ENCODE data around the gene SLC16A5.
"Not testable (repeated sequence)": the region's sequence is repeated elsewhere in the genome, so short reads cannot be mapped to it uniquely, and the experiment has no call there.

SLC16A5 gene

DNA sequence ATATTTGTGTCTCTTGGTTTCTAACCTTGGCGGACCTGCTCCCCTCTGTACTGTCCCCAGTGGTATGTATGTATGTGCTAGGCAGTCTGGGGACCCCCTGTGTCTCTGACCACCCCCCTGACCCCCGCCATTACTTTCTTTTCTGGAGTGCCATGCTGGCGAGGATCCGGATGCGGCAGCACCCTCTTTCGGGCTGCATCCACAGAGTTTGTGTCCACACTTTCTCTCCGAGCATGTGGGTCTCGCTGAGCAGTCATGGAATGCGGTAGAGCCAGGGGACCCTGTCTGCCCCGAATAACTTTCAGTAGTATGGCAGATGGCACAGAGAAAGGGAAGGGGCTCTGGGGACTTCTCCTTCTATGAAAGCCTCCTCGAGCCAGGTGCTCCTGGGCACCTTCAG lies 23.7 kb upstream of the SLC16A5 start:
- DNase-seq (ENCODE audit: low read depth in 2 of 2): no peak

DNA sequence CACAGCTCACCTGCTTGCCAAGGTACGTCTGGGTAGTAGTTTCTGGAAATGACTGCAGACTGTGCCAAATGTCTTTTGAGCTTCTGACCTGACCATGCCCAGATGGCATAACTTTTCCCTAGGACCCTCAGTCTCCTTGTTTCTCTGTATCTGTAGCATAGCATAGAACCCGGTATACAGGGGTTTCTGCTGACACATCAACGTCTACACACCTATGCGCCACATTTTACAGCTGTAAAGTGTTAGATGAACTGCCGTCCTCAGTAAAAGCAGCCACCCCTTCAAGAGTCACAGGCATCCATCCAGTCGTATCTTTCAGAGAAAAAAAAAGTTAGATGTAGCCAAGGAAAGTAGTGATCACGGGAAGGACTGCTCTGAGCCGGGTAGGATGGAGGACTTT lies 23.3 kb upstream of the SLC16A5 start:
- no peak for DNase-seq (ENCODE audit: low read depth in 2 of 2)

GRCh38 chr17:75064867-75065561 lies 22.7 kb upstream of the SLC16A5 start:
- no peak for DNase-seq (ENCODE audit: low read depth in 2 of 2)

DNA sequence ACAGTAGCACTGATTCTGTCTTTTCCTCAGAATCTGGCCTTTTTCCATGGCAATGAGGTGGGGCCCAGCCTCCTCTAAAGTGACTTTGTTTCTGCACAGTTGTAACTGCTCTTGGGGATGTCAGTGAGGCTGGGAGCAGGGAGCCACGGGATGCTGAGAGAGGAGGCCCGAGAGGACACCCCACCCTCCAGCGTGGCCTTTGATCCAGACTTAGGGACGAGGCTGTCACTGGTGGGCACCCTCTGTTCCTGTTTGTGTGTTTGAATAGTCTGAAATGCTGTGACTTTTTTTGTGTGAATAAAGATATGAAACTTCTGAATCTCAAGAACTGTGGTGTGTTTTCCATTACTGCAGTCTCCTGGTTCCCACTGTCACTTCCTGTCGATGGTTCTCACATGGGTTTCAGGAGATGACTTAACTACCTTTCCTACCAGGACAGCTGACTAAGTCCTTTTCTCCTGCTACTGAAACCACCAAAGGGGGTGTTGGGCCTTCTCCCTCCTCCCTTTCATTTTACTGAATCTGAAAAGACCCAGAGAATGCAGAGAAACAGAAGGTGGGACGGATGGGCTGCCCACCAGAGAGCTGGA lies 22.1 kb upstream of the SLC16A5 start:
- no peak for DNase-seq (ENCODE audit: low read depth in 2 of 2)

DNA sequence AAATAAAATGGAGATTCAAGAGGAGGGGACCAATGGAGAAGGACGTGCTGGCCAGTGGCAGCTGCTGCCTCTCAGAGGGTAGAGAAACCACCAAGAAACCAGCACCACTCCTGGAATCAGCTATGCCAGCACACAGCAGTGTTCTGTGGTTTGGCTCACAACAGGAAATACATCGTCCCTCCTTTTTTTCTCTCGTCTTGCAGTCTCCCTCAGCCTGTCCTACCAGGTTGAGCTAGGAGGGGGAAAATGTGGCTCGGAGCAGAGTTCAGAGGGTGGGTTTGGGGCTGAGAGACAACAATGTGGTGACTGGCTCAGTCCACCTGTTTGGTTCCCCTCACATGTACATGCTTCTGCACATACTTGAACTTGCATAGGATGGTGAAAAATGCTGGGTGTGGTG lies 19.9 kb upstream of the SLC16A5 start:
- no peak for DNase-seq (ENCODE audit: low read depth in 2 of 2)

DNA sequence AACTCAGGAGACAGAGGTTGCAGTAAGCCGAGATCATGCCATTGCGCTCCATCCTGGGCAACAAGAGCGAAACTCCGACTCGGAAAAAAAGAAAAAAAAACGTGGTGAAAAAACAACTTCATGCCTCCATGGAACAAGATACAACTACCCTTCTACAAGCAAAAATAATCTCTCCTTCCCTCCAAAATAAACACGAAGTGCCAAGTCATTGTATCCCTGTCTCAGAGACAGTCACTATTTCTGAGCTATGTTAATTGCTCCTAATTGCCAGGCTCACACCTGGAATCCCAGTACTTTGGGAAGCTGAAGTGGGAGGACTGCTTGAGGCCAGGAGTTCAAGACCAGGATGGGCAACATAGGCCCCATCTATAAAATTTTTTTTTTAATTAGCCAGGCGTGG lies 19.0 kb upstream of the SLC16A5 start:
- DNase-seq (ENCODE audit: low read depth in 2 of 2): no peak

DNA sequence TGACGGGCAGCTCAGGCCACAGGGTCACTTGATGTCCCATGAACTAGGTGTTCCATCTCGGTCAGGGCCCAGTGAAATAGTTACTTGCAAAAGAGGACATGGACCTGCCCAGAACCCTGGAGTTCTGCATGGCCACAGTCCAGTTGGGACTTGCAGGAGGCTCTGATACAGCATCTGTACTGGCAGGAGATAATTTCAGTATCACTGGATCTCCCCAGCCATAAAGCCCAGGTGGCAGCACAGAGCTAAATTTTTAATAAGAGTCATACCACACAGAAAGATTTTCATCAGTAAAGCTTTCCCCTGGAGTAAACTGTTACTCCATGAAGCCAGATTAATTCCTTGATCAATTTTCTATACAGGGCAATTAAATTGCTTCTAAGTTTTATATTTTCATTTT lies 18.0 kb upstream of the SLC16A5 start:
- DNase-seq (ENCODE audit: low read depth in 2 of 2): no peak

- not testable (repeated sequence) for DNase-seq (ENCODE audit: low read depth in 2 of 2)
These were observed 16.1 kb upstream of the SLC16A5 start for GRCh38 chr17:75071478-75072271.

GRCh38 chr17:75072909-75073308 lies 14.8 kb upstream of the SLC16A5 start:
- not testable (repeated sequence) for DNase-seq (ENCODE audit: low read depth in 2 of 2)

- DNase-seq (ENCODE audit: low read depth in 2 of 2): no peak
These were observed 14.1 kb upstream of the SLC16A5 start for GRCh38 chr17:75073618-75074047.

- DNase-seq (ENCODE audit: low read depth in 2 of 2): no peak
These were observed 13.2 kb upstream of the SLC16A5 start for GRCh38 chr17:75074532-75074931.

DNA sequence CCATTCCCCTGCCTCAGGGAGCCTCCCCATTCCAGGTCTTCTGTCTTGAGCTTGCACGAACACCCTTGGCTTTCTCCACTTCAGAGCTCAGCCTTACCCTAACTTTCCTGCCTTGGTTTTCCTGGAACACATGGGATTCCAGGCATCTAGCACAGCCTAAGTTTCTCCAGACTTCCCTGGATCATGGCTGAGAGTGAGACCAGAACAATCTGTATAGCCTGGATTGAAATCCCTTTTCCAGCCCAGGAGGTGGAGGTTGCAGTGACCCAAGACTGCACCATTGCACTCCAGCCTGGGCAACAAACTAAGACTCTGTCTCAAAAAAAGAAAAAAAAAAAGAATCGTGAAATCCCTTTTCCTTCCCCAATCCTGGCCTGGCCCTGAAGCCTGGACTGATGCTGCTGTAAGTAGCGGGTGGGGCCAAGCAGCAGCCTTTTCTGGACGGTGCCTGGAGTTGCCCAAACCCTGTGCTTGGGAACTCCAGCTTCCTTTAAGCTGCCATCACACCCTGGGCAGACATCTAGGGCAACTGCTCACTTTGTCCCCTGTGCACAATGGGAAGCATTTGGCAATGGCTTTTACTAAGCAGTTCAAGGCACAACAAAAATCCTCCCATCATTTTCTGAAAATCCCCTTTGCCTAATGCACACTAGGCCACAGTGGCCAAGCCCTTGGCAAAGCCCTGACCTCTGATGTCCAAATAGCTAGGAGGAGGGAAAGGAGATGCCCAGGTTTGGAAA lies 12.0 kb upstream of the SLC16A5 start:
- no peak for DNase-seq (ENCODE audit: low read depth in 2 of 2)

- DNase-seq (ENCODE audit: low read depth in 2 of 2): no peak
These were observed 10.7 kb upstream of the SLC16A5 start for GRCh38 chr17:75077072-75077495.

DNA sequence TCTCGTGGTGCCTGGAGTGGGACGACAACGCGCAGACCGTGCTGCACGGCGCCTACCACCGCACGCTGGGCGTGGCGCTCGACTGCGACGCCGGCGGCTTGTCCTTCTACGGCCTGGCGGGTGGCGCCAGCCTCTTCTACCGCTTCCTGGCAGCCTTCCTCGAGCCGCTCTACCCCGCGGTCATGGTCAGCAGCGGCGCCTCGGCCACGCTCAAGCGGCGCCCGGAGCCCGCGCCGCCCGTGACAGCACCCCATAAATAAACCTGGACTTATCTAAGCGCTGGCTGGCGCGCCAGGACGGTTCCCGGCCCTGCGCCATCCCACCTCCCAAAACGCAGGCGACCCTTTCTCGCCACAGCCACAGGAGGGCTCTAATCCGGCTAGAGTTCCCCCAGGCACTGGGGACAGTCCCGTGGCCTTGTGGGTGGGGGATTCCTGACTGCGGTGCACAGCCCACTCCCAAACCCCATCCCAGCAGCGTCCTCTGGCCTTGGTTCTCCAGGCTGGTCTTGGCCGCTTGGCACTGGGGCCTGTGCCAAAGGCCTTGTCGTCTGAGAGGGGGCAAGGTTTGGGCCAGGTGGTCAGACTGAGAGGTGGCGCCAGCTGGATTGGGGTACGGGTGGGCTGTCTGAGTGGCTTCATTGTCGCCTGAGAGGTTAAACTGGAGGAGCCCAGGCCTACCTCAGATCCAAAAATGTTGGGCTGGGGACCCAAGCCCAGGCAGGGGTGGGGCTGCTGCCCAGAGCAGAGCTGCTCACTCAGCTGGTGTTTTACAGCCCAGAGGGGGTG lies 10.1 kb upstream of the SLC16A5 start:
- DNase-seq (ENCODE audit: low read depth in 2 of 2): no peak

- peak in 1 of 2 experiments; percentile 49 for DNase-seq (ENCODE audit: low read depth in 2 of 2)
These were observed 9.3 kb upstream of the SLC16A5 start for GRCh38 chr17:75078284-75079022.

GRCh38 chr17:75079023-75079373 lies 8.8 kb upstream of the SLC16A5 start:
- no peak for DNase-seq (ENCODE audit: low read depth in 2 of 2)

- DNase-seq (ENCODE audit: low read depth in 2 of 2): no peak
These were observed 5.9 kb upstream of the SLC16A5 start for GRCh38 chr17:75081611-75082540.

- DNase-seq (ENCODE audit: low read depth in 2 of 2): no peak
These were observed 5.1 kb upstream of the SLC16A5 start for GRCh38 chr17:75082683-75083082.

- no peak for DNase-seq (ENCODE audit: low read depth in 2 of 2)
These were observed 3.6 kb upstream of the SLC16A5 start for GRCh38 chr17:75084039-75084660.

All from fibroblast of skin of left biceps (primary cell).